OCI-LY7 (cell line): ENCODE measurements around the gene THAP3. TPM values are rescaled to one million over a fixed set of nuclear protein-coding genes. Genes with fewer than 3 reads are reported as not detected.

Experiments
- BruUV-seq: library from RNA; stranded (reverse); fragments of 400-500 nt; replicated peaks from 2 replicates; lab custom pipeline; 2021; lab: Mats Ljungman, UMichigan
- CTCF ChIA-PET: fragments of 300-600 bp; sonication (Branson Sonifier 250); formaldehyde crosslinking; loops from one replicate; lab custom pipeline; 2022; ENCODE audit warnings: antibody characterized with exemption; ENCODE audit not compliant: unreplicated experiment; lab: Charles Lee
- POLR2A ChIA-PET: fragments of 300-600 bp; sonication (Branson Sonifier 250); formaldehyde crosslinking; loops from one replicate; lab custom pipeline; 2022; ENCODE audit warnings: antibody characterized with exemption; lab: Charles Lee
- DNase-seq: peaks from one replicate; pipeline ENCODE4 v3.0.0-alpha.2; 2015; ENCODE audit warnings: low spot score
- H2AFZ ChIP-seq: fragments of 200-600 bp; sonication (generic), shearing (Covaris generic); 2 replicates; pipeline ENCODE4 v1.6.1; 2014; ENCODE audit warnings: mild to moderate bottlenecking, antibody characterized with exemption, low read length, moderate library complexity
- H3K27ac ChIP-seq: fragments of 200-600 bp; sonication (generic); 2 replicates; pipeline ENCODE4 v1.5.1; 2014; ENCODE audit warnings: mixed run types, low read depth, mild to moderate bottlenecking, moderate library complexity, low read length, inconsistent platforms; ENCODE audit not compliant: poor library complexity, severe bottlenecking
- H3K36me3 ChIP-seq: fragments of 200-600 bp; sonication (generic); 2 replicates; pipeline ENCODE4 v1.6.1; 2014; ENCODE audit warnings: mild to moderate bottlenecking, antibody characterized with exemption, low read length, moderate library complexity, mixed read lengths; ENCODE audit not compliant: insufficient read depth
- H3K4me1 ChIP-seq: fragments of 200-600 bp; sonication (generic); 2 replicates; pipeline ENCODE4 v1.5.1; 2014; ENCODE audit warnings: mild to moderate bottlenecking, low read length; ENCODE audit not compliant: insufficient read depth, poor library complexity, severe bottlenecking
- H3K4me2 ChIP-seq: fragments of 200-600 bp; sonication (generic); 2 replicates; pipeline ENCODE4 v1.6.1; 2014; ENCODE audit warnings: mild to moderate bottlenecking, low read length
- H3K4me3 ChIP-seq: fragments of 200-600 bp; sonication (generic); 2 replicates; pipeline ENCODE4 v1.5.1; 2014; ENCODE audit warnings: mild to moderate bottlenecking, low read depth, low read length; ENCODE audit not compliant: poor library complexity, severe bottlenecking
- H3K79me2 ChIP-seq: fragments of 200-600 bp; sonication (generic); 2 replicates; pipeline ENCODE4 v1.6.1; 2016; ENCODE audit warnings: low read depth, mild to moderate bottlenecking, low read length, moderate library complexity, mixed read lengths; ENCODE audit not compliant: insufficient read depth
- H3K9me2 ChIP-seq: fragments of 200-600 bp; sonication (generic); 2 replicates; pipeline ENCODE4 v1.6.1; 2016; ENCODE audit warnings: mild to moderate bottlenecking, low read length, mixed read lengths; ENCODE audit not compliant: insufficient read depth
- H3K9me3 ChIP-seq: fragments of 200-600 bp; sonication (generic); 2 replicates; pipeline ENCODE4 v1.6.1; 2014; ENCODE audit warnings: mild to moderate bottlenecking, mixed run types, low read length, mixed read lengths
- H4K20me1 ChIP-seq: fragments of 200-600 bp; sonication (generic); 2 replicates; pipeline ENCODE4 v1.6.1; 2014; ENCODE audit warnings: mild to moderate bottlenecking, antibody characterized with exemption, low read length, moderate library complexity, mixed read lengths; ENCODE audit not compliant: insufficient read depth
- CTCF ChIP-seq: fragments of 200-600 bp; sonication (generic); conservative IDR thresholded peaks from 2 replicates; pipeline ENCODE4 v1.5.1; 2014; ENCODE audit warnings: mild to moderate bottlenecking, antibody characterized with exemption, low read length, moderate library complexity, mixed read lengths
- EZH2phosphoT487 ChIP-seq: fragments of 200-600 bp; sonication (generic); IDR thresholded peaks from 2 replicates; pipeline ENCODE4 v1.6.1; 2018; ENCODE audit warnings: low read depth, borderline replicate concordance, mild to moderate bottlenecking, mixed run types, antibody characterized with exemption, low read length, moderate library complexity, mixed read lengths
- intact Hi-C: fragments of 100-400 bp; cut with micrococcal nuclease; formaldehyde crosslinking; loops from one replicate; pipeline ENCODE4 v1.10.0; 2022; ENCODE audit not compliant: unreplicated experiment
- total RNA-seq, 2 experiments: library from RNA; depleted of rRNA in 1 of 2; stranded (reverse); fragments of >200 nt in 1 of 2; shearing (Covaris generic) in 1 of 2; gene quantifications; 2 replicates each; pipeline ENCODE4 v1.2.3, GENCODE V29; 2014 to 2022

The THAP3 gene
- total RNA-seq, 2 experiments from 2014 or later, result 17.2 to 22.4 TPM

- no peak overlapping the region for H3K27ac ChIP-seq
- intact Hi-C loops, result no loop called here
- ChIA-PET CTCF (no interaction called here), POLR2A (no interaction called here)
- H4K20me1 ChIP-seq, result no peaks in the 10 kb centered on the region
- no peak overlapping the region for H3K4me3 ChIP-seq
- no peaks in the 10 kb centered on the region for H3K9me3 ChIP-seq
- H3K79me2 ChIP-seq, result no peaks in the 10 kb centered on the region
- no peak for DNase-seq
- H3K4me1 ChIP-seq, result no peaks in the 10 kb centered on the region
- peaks cover 59% of the 10 kb centered on the region for H3K36me3 ChIP-seq
- H3K9me2 ChIP-seq, result no peaks in the 10 kb centered on the region
- BruUV-seq, result no TSS peak
- no peak for TF ChIP-seq EZH2phosphoT487
- no peak for TF ChIP-seq CTCF
- H2AFZ ChIP-seq, result no peak overlapping the region
- H3K4me2 ChIP-seq, result no peak overlapping the region
These were observed 31.6 kb upstream of the THAP3 start for GRCh38 chr1:6592865-6593593.

GRCh38 chr1:6593810-6594209 lies 30.9 kb upstream of the THAP3 start:
- H3K27ac ChIP-seq, result no peak overlapping the region
- no peak overlapping the region for H2AFZ ChIP-seq
- no peak overlapping the region for H3K4me3 ChIP-seq
- BruUV-seq, result no TSS peak
- no peak overlapping the region for H3K4me2 ChIP-seq
- no peaks in the 10 kb centered on the region for H3K9me2 ChIP-seq
- no peaks in the 10 kb centered on the region for H4K20me1 ChIP-seq
- TF ChIP-seq CTCF, result no peak
- no peak for TF ChIP-seq EZH2phosphoT487
- CTCF ChIA-PET, result no interaction called here
- POLR2A ChIA-PET, result no interaction called here
- intact Hi-C loops, result no loop called here
- no peaks in the 10 kb centered on the region for H3K79me2 ChIP-seq
- H3K9me3 ChIP-seq, result no peaks in the 10 kb centered on the region
- peaks cover 53% of the 10 kb centered on the region for H3K36me3 ChIP-seq
- DNase-seq, result no peak
- H3K4me1 ChIP-seq, result no peaks in the 10 kb centered on the region

- DNase-seq, result no peak
- H3K36me3 ChIP-seq, result peaks cover 44% of the 10 kb centered on the region
- H3K27ac ChIP-seq, result no peak overlapping the region
- H3K9me2 ChIP-seq, result no peaks in the 10 kb centered on the region
- H2AFZ ChIP-seq, result no peak overlapping the region
- H4K20me1 ChIP-seq, result no peaks in the 10 kb centered on the region
- intact Hi-C loops, result no loop called here
- ChIA-PET CTCF (no interaction called here), POLR2A (no interaction called here)
- no peak for TF ChIP-seq CTCF
- H3K79me2 ChIP-seq, result no peaks in the 10 kb centered on the region
- H3K9me3 ChIP-seq, result no peaks in the 10 kb centered on the region
- H3K4me1 ChIP-seq, result peaks cover 10% of the 10 kb centered on the region
- H3K4me2 ChIP-seq, result no peak overlapping the region
- H3K4me3 ChIP-seq, result no peak overlapping the region
- no TSS peak for BruUV-seq
These were observed 29.5 kb upstream of the THAP3 start for GRCh38 chr1:6594977-6595740.
